Nephron (organoid): ENCODE data around the gene ERCC1.

Experiments
- H3K27ac Mint-ChIP-seq, 3 experiments: 2 replicates each; pipeline ENCODE4 v1.8.0; 2020; ENCODE audit warnings: mixed read lengths in 3 of 3, mild to moderate bottlenecking in 2 of 3, moderate library complexity in 1 of 3
- H3K27me3 Mint-ChIP-seq: 2 replicates; pipeline ENCODE4 v1.8.0; 2021; ENCODE audit warnings: low read depth, mild to moderate bottlenecking, moderate library complexity, mixed read lengths
- H3K36me3 Mint-ChIP-seq: 2 replicates; pipeline ENCODE4 v1.8.0; 2020; ENCODE audit warnings: low read depth, mixed read lengths
- H3K4me1 Mint-ChIP-seq: 2 replicates; pipeline ENCODE4 v1.8.0; 2020; ENCODE audit warnings: mixed read lengths
- H3K4me3 Mint-ChIP-seq, 3 experiments: 2 replicates each; pipeline ENCODE4 v1.8.0; 2020; ENCODE audit warnings: mild to moderate bottlenecking in 3 of 3, mixed read lengths in 3 of 3, moderate library complexity in 2 of 3
- H3K9me3 Mint-ChIP-seq: 2 replicates; pipeline ENCODE4 v1.8.0; 2020; ENCODE audit warnings: mixed read lengths
- CTCF ChIP-seq, 3 experiments: fragments of 200-600 bp; sonication (generic); IDR thresholded peaks; one replicate each; pipeline ENCODE4 v1.5.0; 2021; ENCODE audit warnings: antibody characterized with exemption in 3 of 3; ENCODE audit not compliant: unreplicated experiment in 3 of 3

ERCC1 gene

GRCh38 chr19:45382426-45382825, 41.3 kb downstream of the ERCC1 start:
- no peak for TF ChIP-seq CTCF (IDR thresholded peaks at IDR 0.05; ENCODE audit: unreplicated experiment in 3 of 3)

GRCh38 chr19:45380107-45380506, 43.6 kb downstream of the ERCC1 start:
- H3K36me3 Mint-ChIP-seq: no peaks in the 10 kb centered on the region
- H3K27me3 Mint-ChIP-seq: peaks cover 8% of the 10 kb centered on the region
- H3K4me3 Mint-ChIP-seq: no peak overlapping the region
- TF ChIP-seq CTCF (IDR thresholded peaks at IDR 0.05; ENCODE audit: unreplicated experiment in 3 of 3): no peak
- H3K9me3 Mint-ChIP-seq: no peaks in the 10 kb centered on the region
- H3K4me1 Mint-ChIP-seq: peaks cover 7% of the 10 kb centered on the region
- peak overlapping the region in 1 of 3 experiments; percentile 23 for H3K27ac Mint-ChIP-seq

More at GRCh38 chr19:45382426-45382825, 41.3 kb downstream of the ERCC1 start:
- Mint-ChIP-seq H3K4me3 (no peak overlapping the region), H3K36me3 (no peaks in the 10 kb centered on the region), H3K4me1 (no peaks in the 10 kb centered on the region), H3K27me3 (peaks cover 23% of the 10 kb centered on the region), H3K9me3 (no peaks in the 10 kb centered on the region), H3K27ac (no peak overlapping the region)

- H3K27me3 Mint-ChIP-seq: peaks cover 3% of the 10 kb centered on the region
- TF ChIP-seq CTCF (IDR thresholded peaks at IDR 0.05; ENCODE audit: unreplicated experiment in 3 of 3): no peak
- H3K9me3 Mint-ChIP-seq: no peaks in the 10 kb centered on the region
- no peaks in the 10 kb centered on the region for H3K36me3 Mint-ChIP-seq
- peak overlapping the region; percentile 74 to 84 (median 83) for H3K27ac Mint-ChIP-seq
- peaks cover 12% of the 10 kb centered on the region for H3K4me1 Mint-ChIP-seq
- H3K4me3 Mint-ChIP-seq: peak overlapping the region in 2 of 3 experiments; percentile 15 to 53
These were observed 47.5 kb downstream of the ERCC1 start for GRCh38 chr19:45376045-45376724.

GRCh38 chr19:45370410-45371204, 53.1 kb downstream of the ERCC1 start, which contains the start of gene ERCC2:
Gene ERCC2 (minus strand): TSS chr19:45370573. CDS start chr19:45370540, 33 bp downstream.
- no peaks in the 10 kb centered on the region for H3K9me3 Mint-ChIP-seq
- peak within 1 kb of the TSS; percentile 83 to 85 (median 84) for H3K4me3 Mint-ChIP-seq
- peaks cover 11% of the 10 kb centered on the region for H3K4me1 Mint-ChIP-seq
- peaks cover 3% of the 10 kb centered on the region for H3K36me3 Mint-ChIP-seq
- H3K27ac Mint-ChIP-seq: peak within 1 kb of the TSS; percentile 93 to 98 (median 97)
- TF ChIP-seq CTCF (IDR thresholded peaks at IDR 0.05; ENCODE audit: unreplicated experiment in 3 of 3): no peak
- no peaks in the 10 kb centered on the region for H3K27me3 Mint-ChIP-seq

- H3K4me3 Mint-ChIP-seq: peak overlapping the region; percentile 73 to 82 (median 78)
- no peaks in the 10 kb centered on the region for H3K27me3 Mint-ChIP-seq
- no peak for TF ChIP-seq CTCF (IDR thresholded peaks at IDR 0.05; ENCODE audit: unreplicated experiment in 3 of 3)
- no peak overlapping the region for H3K27ac Mint-ChIP-seq
- H3K4me1 Mint-ChIP-seq: peaks cover 11% of the 10 kb centered on the region
- H3K36me3 Mint-ChIP-seq: peaks cover 3% of the 10 kb centered on the region
- no peaks in the 10 kb centered on the region for H3K9me3 Mint-ChIP-seq
These were observed 54.9 kb downstream of the ERCC1 start for GRCh38 chr19:45368737-45369340.
